Vagina (tissue), 2 donors: ENCODE results near the gene CDC14A.

Experiments used
- CTCF ChIP-seq, 3 experiments: fragments of 450-650 bp in 2 of 3; fragments of 200-600 bp in 1 of 3; sonication (generic) in 1 of 3; IDR thresholded peaks; one replicate each; pipeline ENCODE4 v1.5.1; 2017 to 2019; ENCODE audit warnings: antibody characterized with exemption in 3 of 3, mild to moderate bottlenecking in 2 of 3, moderate library complexity in 2 of 3
- POLR2AphosphoS5 ChIP-seq, 2 donors: sonication (generic); formaldehyde crosslinking; IDR thresholded peaks; one replicate each; pipeline ENCODE4 v1.9.0; 2017; ENCODE audit warnings: antibody characterized with exemption in 2 of 2, mild to moderate bottlenecking in 2 of 2, low read depth in 1 of 2; ENCODE audit not compliant: insufficient read depth in 1 of 2

- no peak for TF ChIP-seq POLR2AphosphoS5 (IDR thresholded peaks at IDR 0.05; ENCODE audit: insufficient read depth in 1 of 2, low read depth in 1 of 2)
- TF ChIP-seq CTCF (IDR thresholded peaks at IDR 0.05): no peak
Measured at GRCh38 chr1:100325415-100326324, 26.6 kb upstream of the CDC14A start.
